T-cell (primary cell): Measurements from ENCODE around the gene AGO1. TPM values are rescaled to one million over a fixed set of nuclear protein-coding genes. Genes with fewer than 3 reads are reported as not detected.

ENCODE experiments used
- ATAC-seq, 4 experiments: fragments of 200-7000 bp in 3 of 4; fragments of 150-1000 bp in 1 of 4; cut with Tn5 transposase; replicated peaks in 1 of 4; 1 replicate in 3 of 4; 2 replicates in 1 of 4; pipeline ENCODE4 v1.10.0; 2021; ENCODE audit warnings: moderate library complexity in 3 of 4, mild to moderate bottlenecking in 2 of 4, moderate number of reproducible peaks in 1 of 4
- CTCF ChIA-PET, 2 donors: fragments of 300-600 bp; sonication (Branson Sonifier 250); formaldehyde crosslinking; loops; one replicate each; lab custom pipeline; 2022; ENCODE audit warnings: antibody characterized with exemption in 2 of 2; lab: Charles Lee
- POLR2A ChIA-PET, 2 donors: fragments of 300-600 bp; sonication (Branson Sonifier 250); formaldehyde crosslinking; loops; one replicate each; lab custom pipeline; 2022; ENCODE audit warnings: antibody characterized with exemption in 2 of 2; lab: Charles Lee
- DNase-seq, 35 experiments: peaks; one replicate each; pipeline versions ENCODE4 v3.0.0 to v3.0.0-alpha.2; 2013 to 2023
- H3K27ac ChIP-seq: one replicate; pipeline ENCODE4 v1.5.1; 2013; ENCODE audit warnings: low read length
- H3K27me3 ChIP-seq, 2 experiments: replicated peaks in 1 of 2; 1 replicate in 1 of 2; 2 replicates in 1 of 2; pipeline versions ENCODE4 v1.6.1 to v1.7.0; 2013; ENCODE audit warnings: low read length in 1 of 2, mixed read lengths in 1 of 2; ENCODE audit not compliant: control insufficient read depth in 2 of 2, insufficient read depth in 2 of 2; ENCODE audit errors: extremely low read depth in 1 of 2
- H3K36me3 ChIP-seq, 2 donors: 1 replicate in 1 of 2; 2 replicates in 1 of 2; pipeline versions ENCODE4 v1.6.1 to v1.7.0; 2013; ENCODE audit warnings: low read length in 1 of 2; ENCODE audit not compliant: control insufficient read depth in 2 of 2, insufficient read depth in 1 of 2; ENCODE audit errors: extremely low read depth in 1 of 2
- H3K4me1 ChIP-seq, 2 experiments: 1 replicate in 1 of 2; 2 replicates in 1 of 2; pipeline versions ENCODE4 v1.6.1 to v1.7.0; 2013; ENCODE audit warnings: low read length in 2 of 2, mixed read lengths in 1 of 2; ENCODE audit not compliant: insufficient read depth in 2 of 2, control insufficient read depth in 1 of 2; ENCODE audit errors: extremely low read depth in 1 of 2
- H3K4me3 ChIP-seq, 2 donors: 1 replicate in 1 of 2; 2 replicates in 1 of 2; pipeline versions ENCODE4 v1.5.1 to v1.7.0; 2013; ENCODE audit warnings: mild to moderate bottlenecking in 2 of 2, low read length in 1 of 2, moderate library complexity in 1 of 2; ENCODE audit not compliant: control insufficient read depth in 1 of 2; ENCODE audit errors: extremely low read depth in 1 of 2
- H3K9me3 ChIP-seq: 2 replicates; pipeline ENCODE4 v1.7.0; 2013
- H3K27ac Mint-ChIP-seq, 2 donors: one replicate each; pipeline ENCODE4 v1.8.0; 2020 to 2021; ENCODE audit warnings: mild to moderate bottlenecking in 2 of 2, mixed read lengths in 2 of 2
- H3K27me3 Mint-ChIP-seq, 2 donors: one replicate each; pipeline ENCODE4 v1.8.0; 2021 to 2022; ENCODE audit warnings: mixed read lengths in 2 of 2
- H3K36me3 Mint-ChIP-seq: one replicate; pipeline ENCODE4 v1.8.0; 2021; ENCODE audit warnings: mixed read lengths
- H3K4me1 Mint-ChIP-seq, 3 donors: one replicate each; pipeline ENCODE4 v1.8.0; 2020 to 2022; ENCODE audit warnings: mixed read lengths in 3 of 3, mild to moderate bottlenecking in 1 of 3
- H3K4me3 Mint-ChIP-seq, 3 donors: one replicate each; pipeline ENCODE4 v1.8.0; 2020 to 2022; ENCODE audit warnings: mild to moderate bottlenecking in 3 of 3, mixed read lengths in 3 of 3, moderate library complexity in 3 of 3
- H3K9me3 Mint-ChIP-seq, 3 donors: one replicate each; pipeline ENCODE4 v1.8.0; 2020 to 2022; ENCODE audit warnings: mixed read lengths in 3 of 3
- WGBS: methylation state at CpG from one replicate; pipeline ENCODE4 v1.1.5; 2013; ENCODE audit warnings: missing lambda C conversion rate; ENCODE audit not compliant: insufficient coverage; 5-methylcytosine and 5-hydroxymethylcytosine counted together
- total RNA-seq, 35 experiments: library from RNA in 6 of 35; stranded (reverse) in 6 of 35; fragments of 120-200 nt in 1 of 35; gene quantifications; one replicate each; pipeline versions ENCODE4 v1.2.1 to v1.2.4 and lab custom pipeline; 2013 to 2026

AGO1 gene
- total RNA-seq, 5 donors from 2014 or later (not counting 1 experiment from before 2014, with no cell fraction given), result 21.8 to 28.7 (median 26.0) TPM

DNA sequence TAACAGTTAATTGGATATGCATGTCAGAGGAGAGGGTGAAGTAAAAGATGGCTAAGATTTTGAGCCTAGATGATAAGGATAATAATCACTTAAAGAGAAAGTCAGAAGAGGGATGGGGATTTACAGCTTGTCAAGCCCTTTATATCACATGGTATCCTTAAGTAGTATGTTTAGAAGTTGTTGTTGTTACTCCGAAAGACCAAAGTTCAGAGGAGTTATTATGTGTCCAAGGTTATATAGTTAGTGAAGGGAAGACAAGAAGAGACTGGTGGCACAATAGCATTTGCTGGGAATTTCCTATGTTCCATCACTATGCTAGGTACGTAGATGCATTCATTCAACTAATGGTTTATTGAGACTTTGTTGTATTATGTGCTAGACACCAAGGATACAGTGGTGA is 30.8 kb upstream of the AGO1 start:
- H3K4me3 ChIP-seq, result no peak overlapping the region
- H3K4me1 ChIP-seq, result no peaks in the 10 kb centered on the region
- H3K9me3 ChIP-seq, result no peaks in the 10 kb centered on the region
- H3K4me1 Mint-ChIP-seq, result no peaks in the 10 kb centered on the region
- no peak overlapping the region for H3K27ac Mint-ChIP-seq
- H3K9me3 Mint-ChIP-seq, result no peaks in the 10 kb centered on the region
- no peaks in the 10 kb centered on the region for H3K27me3 Mint-ChIP-seq
- H3K27ac ChIP-seq, result no peak overlapping the region
- CTCF ChIA-PET, result no interaction called here
- DNase-seq, result no peak
- H3K4me3 Mint-ChIP-seq, result no peak overlapping the region
- peaks cover 45% of the 10 kb centered on the region for H3K36me3 Mint-ChIP-seq
- POLR2A ChIA-PET, result interaction anchor here in 1 of 2 donors (1.0 kb wide), 1 partner anchor 125 kb away, joined by 3 read pairs; no protein-coding TSS in a partner anchor
- no CpG with 5 or more reads among the region's 2 CpGs for WGBS
- no peaks in the 10 kb centered on the region for H3K27me3 ChIP-seq
- no peak for ATAC-seq
- H3K36me3 ChIP-seq, result peaks cover 3 to 44% of the 10 kb centered on the region in 2 donors

DNA sequence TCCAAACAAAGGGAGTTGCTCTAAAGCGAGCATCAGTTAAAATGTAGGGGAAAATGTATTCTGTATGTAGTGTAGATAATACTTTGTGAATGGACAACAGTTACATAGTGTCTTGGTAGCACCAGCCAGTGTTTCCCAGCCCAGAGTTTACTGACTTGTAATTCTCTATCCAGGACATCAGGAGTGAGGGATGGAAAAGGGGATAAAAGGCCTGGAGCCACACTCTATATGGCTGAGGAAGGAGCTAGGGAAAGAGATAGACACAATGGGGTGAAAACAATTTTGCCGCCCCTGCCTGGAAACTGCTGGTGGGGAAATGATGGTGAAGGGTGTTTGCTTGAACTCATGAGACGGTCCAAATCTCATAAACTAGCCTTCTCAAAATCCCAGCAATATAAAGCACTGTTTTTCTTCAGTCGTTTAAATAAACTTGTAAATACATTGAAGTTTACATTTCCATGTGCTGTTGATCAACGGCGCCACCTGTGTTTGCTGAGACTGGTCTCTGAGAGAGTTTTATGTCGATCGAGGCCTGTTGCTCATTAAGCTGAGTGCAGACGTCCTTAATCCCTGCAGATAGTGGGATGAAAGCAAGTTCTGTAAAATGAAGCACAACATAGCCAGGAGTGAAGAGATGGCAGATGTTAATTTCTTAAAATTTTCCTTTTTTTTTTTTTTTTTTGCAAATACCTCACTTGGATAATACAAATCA is 27.9 kb upstream of the AGO1 start:
- no peak overlapping the region for H3K27ac Mint-ChIP-seq
- POLR2A ChIA-PET, result interaction anchor here in 1 of 2 donors (0.6 kb wide), 1 partner anchor 26 kb away, joined by 5 read pairs; no protein-coding TSS in a partner anchor

DNA sequence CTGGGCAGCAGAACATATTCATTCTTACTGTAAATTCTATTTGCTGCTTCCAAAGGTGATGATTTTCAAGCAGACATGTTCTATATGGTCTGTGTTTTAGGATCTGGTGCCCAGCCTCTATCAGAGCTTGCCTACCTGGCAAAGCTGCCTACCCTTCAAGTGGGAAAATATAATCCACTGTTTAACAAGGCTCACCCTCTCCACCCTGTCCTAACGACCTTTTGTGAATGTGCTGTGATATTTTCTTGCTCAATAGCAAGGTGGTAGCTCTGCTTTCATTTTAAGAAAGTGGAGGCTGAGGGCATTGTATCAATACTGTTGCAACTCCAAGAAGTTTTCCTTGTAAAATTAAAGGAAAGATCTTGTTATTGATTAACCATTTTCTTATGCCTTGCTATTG is 26.0 kb upstream of the AGO1 start:
- Histone ChIP-seq H3K36me3 (peaks cover 3 to 26% of the 10 kb centered on the region in 2 donors), H3K9me3 (no peaks in the 10 kb centered on the region), H3K4me3 (no peak overlapping the region), H3K27me3 (no peaks in the 10 kb centered on the region), H3K4me1 (no peaks in the 10 kb centered on the region), H3K27ac (no peak overlapping the region)
- H3K27me3 Mint-ChIP-seq, result no peaks in the 10 kb centered on the region
- POLR2A ChIA-PET, result no interaction called here
- H3K36me3 Mint-ChIP-seq, result peaks cover 30% of the 10 kb centered on the region
- WGBS, result no CpG with 5 or more reads among the region's 1 CpG
- DNase-seq (no peak), ATAC-seq (no peak)
- no peaks in the 10 kb centered on the region for H3K9me3 Mint-ChIP-seq
- H3K27ac Mint-ChIP-seq, result no peak overlapping the region
- CTCF ChIA-PET, result no interaction called here
- H3K4me1 Mint-ChIP-seq, result no peaks in the 10 kb centered on the region
- no peak overlapping the region for H3K4me3 Mint-ChIP-seq

More for the DNA sequence above, 27.9 kb upstream of the AGO1 start:
- no peak overlapping the region for H3K4me3 ChIP-seq
- ATAC-seq (no peak), DNase-seq (no peak)
- Mint-ChIP-seq H3K4me3 (no peak overlapping the region), H3K4me1 (no peaks in the 10 kb centered on the region), H3K9me3 (no peaks in the 10 kb centered on the region), H3K27me3 (no peaks in the 10 kb centered on the region), H3K36me3 (peaks cover 42% of the 10 kb centered on the region)
- no peaks in the 10 kb centered on the region for H3K9me3 ChIP-seq
- H3K27me3 ChIP-seq, result no peaks in the 10 kb centered on the region
- CTCF ChIA-PET, result no interaction called here
- H3K27ac ChIP-seq, result no peak overlapping the region
- peaks cover 3 to 42% of the 10 kb centered on the region in 2 donors for H3K36me3 ChIP-seq
- no peaks in the 10 kb centered on the region for H3K4me1 ChIP-seq
- 100% methylated on average over 5 of the region's 9 CpGs for WGBS

DNA sequence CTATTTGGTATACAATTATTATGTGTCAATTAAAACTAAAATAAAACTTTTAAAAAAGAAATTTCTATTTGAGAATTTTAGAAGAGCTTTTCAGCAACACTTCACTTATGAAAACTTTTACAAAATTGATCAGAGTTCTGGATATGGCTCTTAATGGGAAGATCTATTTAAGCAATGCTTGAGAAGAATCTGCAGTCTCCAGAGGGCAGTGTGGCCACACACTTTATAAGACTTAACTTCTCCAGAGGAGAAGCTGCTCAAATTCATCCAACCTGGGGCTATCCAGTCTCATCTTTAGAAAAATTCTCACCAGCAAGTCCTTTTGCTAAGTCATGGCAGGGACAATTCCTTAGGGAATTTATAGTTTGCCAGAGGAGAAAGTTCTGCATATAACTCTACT is 25.2 kb upstream of the AGO1 start:
- no peak overlapping the region for H3K4me3 ChIP-seq
- Mint-ChIP-seq H3K27me3 (no peaks in the 10 kb centered on the region), H3K4me1 (no peaks in the 10 kb centered on the region), H3K4me3 (no peak overlapping the region), H3K27ac (no peak overlapping the region), H3K9me3 (no peaks in the 10 kb centered on the region), H3K36me3 (peaks cover 24% of the 10 kb centered on the region)
- H3K27ac ChIP-seq, result no peak overlapping the region
- peaks cover 3 to 22% of the 10 kb centered on the region in 2 donors for H3K36me3 ChIP-seq
- DNase-seq (no peak), ATAC-seq (no peak)
- ChIA-PET CTCF (no interaction called here), POLR2A (no interaction called here)
- no peaks in the 10 kb centered on the region for H3K9me3 ChIP-seq
- H3K4me1 ChIP-seq, result no peaks in the 10 kb centered on the region
- H3K27me3 ChIP-seq, result no peaks in the 10 kb centered on the region

DNA sequence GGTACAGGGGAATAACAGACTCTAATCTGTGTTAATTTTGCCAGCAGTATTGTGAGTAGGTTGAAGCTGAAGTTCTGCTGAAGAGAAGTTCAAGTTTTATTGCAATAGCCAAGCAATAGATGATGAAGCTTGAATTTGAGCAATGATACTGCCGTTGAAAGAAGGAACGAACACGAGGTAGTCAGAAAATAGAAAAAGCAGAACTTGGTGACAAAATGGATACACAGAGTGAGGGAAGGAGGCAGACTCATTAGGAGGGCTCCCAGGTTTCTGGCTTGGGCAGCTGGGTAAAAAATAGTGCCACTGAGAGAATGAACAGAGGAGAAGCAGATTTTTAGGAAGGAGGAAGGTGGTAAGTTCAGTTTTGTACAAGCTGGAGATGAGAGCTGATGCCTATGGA is 22.3 kb upstream of the AGO1 start:
- no peak overlapping the region for H3K27ac ChIP-seq
- Mint-ChIP-seq H3K27me3 (no peaks in the 10 kb centered on the region), H3K36me3 (peaks cover under 1% of the 10 kb centered on the region), H3K4me1 (no peaks in the 10 kb centered on the region), H3K4me3 (no peak overlapping the region), H3K9me3 (no peaks in the 10 kb centered on the region), H3K27ac (no peak overlapping the region)
- no peaks in the 10 kb centered on the region for H3K4me1 ChIP-seq
- POLR2A ChIA-PET, result no interaction called here
- peaks cover 0 to 5% of the 10 kb centered on the region in 2 donors for H3K36me3 ChIP-seq
- H3K4me3 ChIP-seq, result no peak overlapping the region
- no peaks in the 10 kb centered on the region for H3K9me3 ChIP-seq
- DNase-seq (no peak), ATAC-seq (no peak)
- CTCF ChIA-PET, result no interaction called here
- WGBS, result 33% methylated on average over 3 of the region's 3 CpGs
- H3K27me3 ChIP-seq, result no peaks in the 10 kb centered on the region

DNA sequence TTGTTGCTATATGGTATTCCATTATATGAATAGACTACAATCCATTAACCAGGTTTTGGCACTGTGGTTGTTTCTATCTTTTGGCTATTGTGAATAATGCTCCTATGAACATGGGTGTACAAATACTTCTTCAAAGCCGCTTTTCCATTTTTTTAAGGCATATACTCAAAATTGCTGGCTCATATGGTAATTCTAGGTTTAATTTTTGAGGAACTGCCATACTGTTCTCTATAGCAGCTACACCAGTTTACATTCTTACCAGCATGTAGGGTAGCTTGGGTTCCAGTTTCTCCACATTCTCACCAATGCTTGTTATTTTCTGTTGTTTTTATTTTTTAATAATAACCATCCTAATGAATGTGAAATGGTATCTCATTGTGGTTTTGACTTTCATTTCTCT is 19.9 kb upstream of the AGO1 start:
- Mint-ChIP-seq H3K36me3 (no peaks in the 10 kb centered on the region), H3K27ac (no peak overlapping the region), H3K4me1 (no peaks in the 10 kb centered on the region), H3K4me3 (no peak overlapping the region), H3K9me3 (no peaks in the 10 kb centered on the region), H3K27me3 (no peaks in the 10 kb centered on the region)
- no peak for DNase-seq
- H3K4me1 ChIP-seq, result no peaks in the 10 kb centered on the region
- no peak overlapping the region for H3K27ac ChIP-seq
- no CpG with 5 or more reads among the region's 1 CpG for WGBS
- no peaks in the 10 kb centered on the region for H3K27me3 ChIP-seq
- H3K9me3 ChIP-seq, result no peaks in the 10 kb centered on the region
- ATAC-seq, result no peak
- ChIA-PET POLR2A (no interaction called here), CTCF (no interaction called here)
- no peaks in the 10 kb centered on the region for H3K36me3 ChIP-seq
- H3K4me3 ChIP-seq, result no peak overlapping the region
